ENCODE results near the gene TWSG1.

Gene TWSG1

GRCh38 chr18:9334329-9334972, at the start of gene TWSG1:
Gene TWSG1 (plus strand): TSS chr18:9334773. CDS start chr18:9337230, 2,457 bp downstream.
- peak; percentile 89 for DNase-seq

GRCh38 chr18:9285604-9286003, 49.0 kb upstream of the TWSG1 start:
- DNase-seq, result no peak

GRCh38 chr18:9287036-9287435, 47.5 kb upstream of the TWSG1 start:
- no peak for DNase-seq

GRCh38 chr18:9289698-9290097, 44.9 kb upstream of the TWSG1 start:
- no peak for DNase-seq

GRCh38 chr18:9290156-9290555, 44.4 kb upstream of the TWSG1 start:
- no peak for DNase-seq

GRCh38 chr18:9292047-9292446, 42.5 kb upstream of the TWSG1 start:
- no peak for DNase-seq

GRCh38 chr18:9293948-9294347, 40.6 kb upstream of the TWSG1 start:
- no peak for DNase-seq

GRCh38 chr18:9296233-9297006, 38.2 kb upstream of the TWSG1 start:
- DNase-seq, result no peak

- DNase-seq, result no peak
These were observed 37.6 kb upstream of the TWSG1 start for GRCh38 chr18:9297007-9297393.

GRCh38 chr18:9304388-9305070, 30.0 kb upstream of the TWSG1 start:
- DNase-seq, result no peak

GRCh38 chr18:9319333-9319732, 15.2 kb upstream of the TWSG1 start:
- no peak for DNase-seq

- DNase-seq, result no peak
These were observed 13.5 kb upstream of the TWSG1 start for GRCh38 chr18:9321017-9321452.

- no peak for DNase-seq
These were observed 12.8 kb upstream of the TWSG1 start for GRCh38 chr18:9321736-9322135.

- no peak for DNase-seq
These were observed 11.8 kb upstream of the TWSG1 start for GRCh38 chr18:9322744-9323143.

GRCh38 chr18:9323750-9324445, 10.7 kb upstream of the TWSG1 start:
- DNase-seq, result no peak

GRCh38 chr18:9325716-9326115, 8.9 kb upstream of the TWSG1 start:
- no peak for DNase-seq

GRCh38 chr18:9328776-9329175, 5.8 kb upstream of the TWSG1 start:
- no peak for DNase-seq

GRCh38 chr18:9329471-9329870, 5.1 kb upstream of the TWSG1 start:
- DNase-seq, result no peak

- DNase-seq, result no peak
These were observed 4.2 kb upstream of the TWSG1 start for GRCh38 chr18:9330419-9330818.

- peak; percentile 63 for DNase-seq
These were observed 888 bp upstream of the TWSG1 start for GRCh38 chr18:9333441-9334328.

- DNase-seq, result no peak
These were observed 562 bp downstream of the TWSG1 start for GRCh38 chr18:9334973-9335696.

- DNase-seq, result no peak
These were observed 1.1 kb downstream of the TWSG1 start for GRCh38 chr18:9335697-9336045.

All from NCI-H1048 (cell line).